ENCODE measurements around the gene PAQR9. TPM values are rescaled to one million over a fixed set of nuclear protein-coding genes. Genes with fewer than 3 reads are reported as not detected.

Gene PAQR9
- total and polyA plus RNA-seq, 2 donors (not counting 3 experiments of a cell fraction or from before 2014, with no cell fraction given) = not detected

DNA sequence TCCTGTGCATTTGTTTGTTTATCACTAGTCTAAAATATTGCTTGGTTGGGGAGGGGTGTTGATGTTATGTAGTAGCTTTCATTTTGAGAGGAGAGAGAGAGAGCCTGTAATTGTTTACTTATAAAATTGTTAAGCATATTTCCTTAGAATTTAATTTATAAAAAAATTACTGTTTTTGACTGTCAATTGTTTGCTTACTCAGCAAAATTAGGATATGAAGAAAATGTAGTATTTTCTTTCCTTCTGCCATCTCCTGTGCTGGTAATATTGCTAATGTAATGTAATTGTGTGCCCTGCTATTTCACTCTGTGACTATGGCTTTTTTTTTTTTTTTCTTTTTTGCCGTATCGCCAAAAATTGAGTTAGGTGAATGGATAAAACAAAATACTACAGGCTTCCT lies 41.3 kb upstream of the PAQR9 start:
- no peaks in the 10 kb centered on the region for H3K9me1 ChIP-seq (replicated peaks; ENCODE audit: control insufficient read depth, extremely low read depth, insufficient read depth, low read length)
- H3K4me2 ChIP-seq (ENCODE audit: insufficient read depth, low read length) = no peak overlapping the region
- POLR2A ChIA-PET = no interaction called here
- no peak overlapping the region for H2AFZ ChIP-seq (ENCODE audit: low read depth, low read length)
- H3K27ac ChIP-seq (ENCODE audit: insufficient read depth, low read depth, low read length) = no peak overlapping the region
- DNase-seq (ENCODE audit: low read depth, low spot score) = no peak
- intact Hi-C loops (cut with micrococcal nuclease) (loop anchor here (5.0 to 10.0 kb wide), 3 partner anchors 117 to 560 kb away; partner anchors contain the start of genes TRPC1 and XRN1), dilution Hi-C loops (cut with MboI; ENCODE audit: extremely low pct_ligation_motif_present, low sequenced_read_pairs) (no loop called here)
- peaks cover 8% of the 10 kb centered on the region for H4K20me1 ChIP-seq (replicated peaks; ENCODE audit: control insufficient read depth, extremely low read depth, insufficient read depth, low read length)
- no TSS peak for BruUV-seq (replicated peaks)
- FAIRE-seq = no peak
- H3K9ac ChIP-seq (replicated peaks; ENCODE audit: extremely low read depth, insufficient read depth, low read length) = no peak overlapping the region
- no peak overlapping the region for H3K4me3 ChIP-seq (replicated peaks in 1 of 3; ENCODE audit: insufficient read depth in 1 of 3, low read depth in 1 of 3, low read length in 3 of 3)
- H3K36me3 ChIP-seq (ENCODE audit: control insufficient read depth in 2 of 2, extremely low read depth in 1 of 2, insufficient read depth in 2 of 2, low read length in 2 of 2) = no peaks in the 10 kb centered on the region
- no peaks in the 10 kb centered on the region for H3K9me3 ChIP-seq (replicated peaks; ENCODE audit: control insufficient read depth, insufficient read depth, low read length)
- CTCF ChIA-PET = interaction anchor here (0.7 kb wide), 1 partner anchor 442 kb away, joined by 3 read pairs; no protein-coding TSS in a partner anchor
- H3K27me3 ChIP-seq (ENCODE audit: control insufficient read depth in 2 of 2, insufficient read depth in 2 of 2, low read length in 2 of 2) = no peaks in the 10 kb centered on the region
- TF ChIP-seq, protein P1, sequence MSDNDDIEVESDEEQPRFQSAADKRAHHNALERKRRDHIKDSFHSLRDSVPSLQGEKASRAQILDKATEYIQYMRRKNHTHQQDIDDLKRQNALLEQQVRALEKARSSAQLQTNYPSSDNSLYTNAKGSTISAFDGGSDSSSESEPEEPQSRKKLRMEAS (IDR thresholded peaks at IDR 0.05; ENCODE audit: insufficient read depth, insufficient read length) = no peak
- TF ChIP-seq POLR2AphosphoS5 (IDR thresholded peaks at IDR 0.05; ENCODE audit: insufficient read depth, low read depth, low read length) (no peak), POLR2A (IDR thresholded peaks at IDR 0.05; ENCODE audit: low read depth, low read length) (no peak), JUN (IDR thresholded peaks at IDR 0.05; ENCODE audit: borderline replicate concordance, insufficient read depth, insufficient read length, low read depth) (no peak), EZH2 (IDR thresholded peaks at IDR 0.05; ENCODE audit: borderline replicate concordance, low read depth, low read length, severe bottlenecking) (no peak), FOS (IDR thresholded peaks at IDR 0.05; ENCODE audit: borderline replicate concordance, insufficient read depth, low read length) (no peak)
- TF ChIP-seq, protein P2, sequence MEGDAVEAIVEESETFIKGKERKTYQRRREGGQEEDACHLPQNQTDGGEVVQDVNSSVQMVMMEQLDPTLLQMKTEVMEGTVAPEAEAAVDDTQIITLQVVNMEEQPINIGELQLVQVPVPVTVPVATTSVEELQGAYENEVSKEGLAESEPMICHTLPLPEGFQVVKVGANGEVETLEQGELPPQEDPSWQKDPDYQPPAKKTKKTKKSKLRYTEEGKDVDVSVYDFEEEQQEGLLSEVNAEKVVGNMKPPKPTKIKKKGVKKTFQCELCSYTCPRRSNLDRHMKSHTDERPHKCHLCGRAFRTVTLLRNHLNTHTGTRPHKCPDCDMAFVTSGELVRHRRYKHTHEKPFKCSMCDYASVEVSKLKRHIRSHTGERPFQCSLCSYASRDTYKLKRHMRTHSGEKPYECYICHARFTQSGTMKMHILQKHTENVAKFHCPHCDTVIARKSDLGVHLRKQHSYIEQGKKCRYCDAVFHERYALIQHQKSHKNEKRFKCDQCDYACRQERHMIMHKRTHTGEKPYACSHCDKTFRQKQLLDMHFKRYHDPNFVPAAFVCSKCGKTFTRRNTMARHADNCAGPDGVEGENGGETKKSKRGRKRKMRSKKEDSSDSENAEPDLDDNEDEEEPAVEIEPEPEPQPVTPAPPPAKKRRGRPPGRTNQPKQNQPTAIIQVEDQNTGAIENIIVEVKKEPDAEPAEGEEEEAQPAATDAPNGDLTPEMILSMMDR (IDR thresholded peaks at IDR 0.05; ENCODE audit: extremely low read depth in 1 of 2, insufficient read depth in 1 of 2, low read depth in 1 of 2, low read length in 2 of 2) = no peak
- peaks cover 83% of the 10 kb centered on the region for H3K79me2 ChIP-seq (ENCODE audit: control insufficient read depth, insufficient read depth, low read length)
- H3K4me1 ChIP-seq (ENCODE audit: control insufficient read depth, extremely low read depth, insufficient read depth, low read length) = peaks cover 16% of the 10 kb centered on the region

Measured in endothelial cell of umbilical vein (primary cell).